Peyer's patch (tissue), 4 donors: ENCODE results near the gene CHSY3.

Experiments
- POLR2A ChIP-seq, 2 donors: fragments of 450-650 bp; IDR thresholded peaks; one replicate each; pipeline ENCODE4 v1.5.1; 2017; ENCODE audit warnings: antibody characterized with exemption in 2 of 2, mild to moderate bottlenecking in 2 of 2, moderate library complexity in 2 of 2
- TF ChIP-seq, protein P1 (sequence below), 6 experiments: fragments of 450-650 bp in 4 of 6; fragments of 200-600 bp in 2 of 6; sonication (generic) in 1 of 6; IDR thresholded peaks; one replicate each; pipeline ENCODE4 v1.5.1; 2017 to 2019; ENCODE audit warnings: antibody characterized with exemption in 6 of 6, mild to moderate bottlenecking in 3 of 6, moderate library complexity in 1 of 6

DNA sequence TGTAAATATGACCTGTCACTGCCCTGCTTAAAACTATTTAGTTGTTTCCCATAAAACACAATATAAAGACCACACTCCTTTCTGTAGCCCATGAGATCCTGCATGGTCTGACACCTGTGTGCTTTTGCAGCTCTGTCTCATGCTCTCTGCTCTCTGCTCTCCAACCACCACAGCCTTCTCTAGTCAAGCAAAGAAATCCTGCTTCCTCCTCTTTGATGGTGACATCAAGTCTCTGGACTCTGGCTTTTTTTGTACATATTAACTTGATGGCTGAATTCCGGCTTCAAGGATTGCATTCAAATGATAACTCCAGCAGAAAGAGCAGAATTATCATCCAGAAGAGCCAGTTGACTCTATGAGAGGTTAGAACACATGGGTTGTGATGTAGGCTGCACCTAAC is 58.2 kb downstream of the CHSY3 start:
- no peak for TF ChIP-seq POLR2A (IDR thresholded peaks at IDR 0.05)
- TF ChIP-seq, protein P1, sequence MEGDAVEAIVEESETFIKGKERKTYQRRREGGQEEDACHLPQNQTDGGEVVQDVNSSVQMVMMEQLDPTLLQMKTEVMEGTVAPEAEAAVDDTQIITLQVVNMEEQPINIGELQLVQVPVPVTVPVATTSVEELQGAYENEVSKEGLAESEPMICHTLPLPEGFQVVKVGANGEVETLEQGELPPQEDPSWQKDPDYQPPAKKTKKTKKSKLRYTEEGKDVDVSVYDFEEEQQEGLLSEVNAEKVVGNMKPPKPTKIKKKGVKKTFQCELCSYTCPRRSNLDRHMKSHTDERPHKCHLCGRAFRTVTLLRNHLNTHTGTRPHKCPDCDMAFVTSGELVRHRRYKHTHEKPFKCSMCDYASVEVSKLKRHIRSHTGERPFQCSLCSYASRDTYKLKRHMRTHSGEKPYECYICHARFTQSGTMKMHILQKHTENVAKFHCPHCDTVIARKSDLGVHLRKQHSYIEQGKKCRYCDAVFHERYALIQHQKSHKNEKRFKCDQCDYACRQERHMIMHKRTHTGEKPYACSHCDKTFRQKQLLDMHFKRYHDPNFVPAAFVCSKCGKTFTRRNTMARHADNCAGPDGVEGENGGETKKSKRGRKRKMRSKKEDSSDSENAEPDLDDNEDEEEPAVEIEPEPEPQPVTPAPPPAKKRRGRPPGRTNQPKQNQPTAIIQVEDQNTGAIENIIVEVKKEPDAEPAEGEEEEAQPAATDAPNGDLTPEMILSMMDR (IDR thresholded peaks at IDR 0.05), result no peak
